HepG2 (cell line): ENCODE measurements around the gene RNU6-8. TPM values are rescaled to one million over a fixed set of nuclear protein-coding genes. Genes with fewer than 3 reads are reported as not detected.

Experiments
- ATAC-seq: fragments of 200-7000 bp; cut with Tn5 transposase; 3 replicates; pipeline ENCODE4 v1.9.1; 2020; ENCODE audit warnings: mild to moderate bottlenecking, moderate library complexity
- BruUV-seq: library from RNA; stranded (reverse); fragments of 400-500 nt; replicated peaks from 2 replicates; lab custom pipeline; 2021; lab: Mats Ljungman, UMichigan
- CTCF ChIA-PET: fragments of 300-600 bp; formaldehyde crosslinking; extraction: SDS; loops from one replicate; lab custom pipeline; 2021; ENCODE audit warnings: low total read pairs, inconsistent platforms, low intra/inter-chr PET ratio; lab: Yijun Ruan, JAX
- POLR2A ChIA-PET: fragments of 350-600 bp; sonication (Branson Sonifier 250); formaldehyde crosslinking; loops from one replicate; lab custom pipeline; 2020; ENCODE audit warnings: antibody characterized with exemption, inconsistent platforms; lab: Yijun Ruan, JAX
- DNase-seq: peaks from one replicate; pipeline ENCODE4 v3.0.0-alpha.2; 2015; ENCODE audit warnings: low spot score
- FAIRE-seq: peaks from 3 replicates; lab custom pipeline; 2011; peaks lifted over from hg19 to GRCh38; lab: Jason Lieb, UNC
- H2AFZ ChIP-seq: one replicate; pipeline ENCODE4 v1.6.1; 2011; ENCODE audit warnings: low read length, inconsistent platforms
- H3K27ac ChIP-seq: fragments of 300-600 bp; 3 replicates; pipeline ENCODE4 v1.8.0; 2011; ENCODE audit warnings: mixed run types, mild to moderate bottlenecking, mixed read lengths, low read length, inconsistent platforms; ENCODE audit not compliant: insufficient read depth; ENCODE audit errors: extremely low read length
- H3K27me3 ChIP-seq, 2 experiments: fragments of 200-600 bp in 1 of 2; 2 replicates in 1 of 2; 3 replicates in 1 of 2; pipeline versions ENCODE4 v1.6.0 to v1.8.0; 2011; ENCODE audit warnings: low read length in 2 of 2, mild to moderate bottlenecking in 2 of 2, moderate library complexity in 2 of 2, inconsistent platforms in 1 of 2; ENCODE audit not compliant: insufficient read depth in 2 of 2, control insufficient read depth in 1 of 2
- H3K36me3 ChIP-seq, 2 experiments: fragments of 200-600 bp in 1 of 2; replicated peaks in 1 of 2; 2 replicates in 1 of 2; 3 replicates in 1 of 2; pipeline versions ENCODE4 v1.5.1 to v1.8.0; 2011; ENCODE audit warnings: low read length in 2 of 2, inconsistent platforms in 1 of 2; ENCODE audit not compliant: insufficient read depth in 2 of 2, control insufficient read depth in 1 of 2
- H3K4me1 ChIP-seq: 2 replicates; pipeline ENCODE4 v1.5.1; 2012; ENCODE audit warnings: low read length, inconsistent platforms; ENCODE audit not compliant: insufficient read depth
- H3K4me2 ChIP-seq: 2 replicates; pipeline ENCODE4 v1.6.0; 2011; ENCODE audit warnings: low read depth, low read length, inconsistent platforms
- H3K4me3 ChIP-seq, 3 experiments: fragments of 200-600 bp in 1 of 3; sonication (generic), shearing (Covaris generic) in 1 of 3; replicated peaks in 1 of 3; 2 replicates each; pipeline ENCODE4 v1.5.1; 2011 to 2016; ENCODE audit warnings: low read length in 3 of 3, inconsistent platforms in 2 of 3, low read depth in 2 of 3, mild to moderate bottlenecking in 2 of 3, control low read depth in 1 of 3, mixed read lengths in 1 of 3; ENCODE audit not compliant: insufficient read depth in 1 of 3
- H3K79me2 ChIP-seq: one replicate; pipeline ENCODE4 v1.6.1; 2011; ENCODE audit warnings: low read length, inconsistent platforms; ENCODE audit not compliant: insufficient read depth
- H3K9ac ChIP-seq: 2 replicates; pipeline ENCODE4 v1.6.0; 2011; ENCODE audit warnings: mild to moderate bottlenecking, low read depth, low read length, inconsistent platforms; ENCODE audit not compliant: insufficient read depth
- H3K9me3 ChIP-seq: 2 replicates; pipeline ENCODE4 v1.5.1; 2012; ENCODE audit warnings: mild to moderate bottlenecking, low read length
- H4K20me1 ChIP-seq: 2 replicates; pipeline ENCODE4 v1.6.0; 2011; ENCODE audit warnings: inconsistent platforms, mild to moderate bottlenecking, low read length, moderate library complexity; ENCODE audit not compliant: insufficient read depth
- FIP1L1 ChIP-seq: fragments of 200-400 bp; formaldehyde crosslinking; IDR thresholded peaks from 2 replicates; pipeline ENCODE4 v1.6.1; 2018; ENCODE audit warnings: low read depth, mild to moderate bottlenecking, low read length, moderate library complexity, borderline replicate concordance; ENCODE audit not compliant: insufficient read depth
- HCFC1 ChIP-seq: fragments of 150-350 bp; IDR thresholded peaks from 2 replicates; pipeline ENCODE4 v1.6.1; 2014; ENCODE audit warnings: low read depth, low read length
- MAFF ChIP-seq: IDR thresholded peaks from 2 replicates; pipeline ENCODE4 v1.6.1; 2011; ENCODE audit warnings: low read depth, low read length, improper control_type of control experiment
- MAFK ChIP-seq, 2 experiments: IDR thresholded peaks in 1 of 2; conservative IDR thresholded peaks in 1 of 2; 2 replicates each; pipeline ENCODE4 v1.6.1; 2011; ENCODE audit warnings: improper control_type of control experiment in 2 of 2, low read length in 2 of 2
- RFXANK ChIP-seq: IDR thresholded peaks from 2 replicates; pipeline ENCODE4 v1.6.1; 2016
- SCMH1 ChIP-seq: sonication (generic); formaldehyde crosslinking; IDR thresholded peaks from 2 replicates; pipeline ENCODE4 v1.9.0; 2021; ENCODE audit warnings: missing genetic modification reagents, mild to moderate bottlenecking, borderline replicate concordance
- ZMAT3 ChIP-seq: sonication (generic); formaldehyde crosslinking; conservative IDR thresholded peaks from 2 replicates; pipeline ENCODE4 v1.7.0; 2021; ENCODE audit warnings: missing genetic modification reagents
- ZNF10 ChIP-seq: sonication (generic); formaldehyde crosslinking; IDR thresholded peaks from 2 replicates; pipeline ENCODE4 v1.4.0; 2020; ENCODE audit warnings: mild to moderate bottlenecking, low read depth, missing genetic modification reagents, borderline replicate concordance
- ZNF331 ChIP-seq: sonication (generic); formaldehyde crosslinking; IDR thresholded peaks from 2 replicates; pipeline ENCODE4 v1.4.0; 2020; ENCODE audit warnings: missing genetic modification reagents
- ZNF552 ChIP-seq: sonication (generic); formaldehyde crosslinking; IDR thresholded peaks from 2 replicates; pipeline ENCODE4 v1.9.0; 2022; ENCODE audit warnings: missing genetic modification reagents, mild to moderate bottlenecking, borderline replicate concordance
- ZNF556 ChIP-seq: sonication (generic); formaldehyde crosslinking; IDR thresholded peaks from 2 replicates; pipeline ENCODE4 v1.4.0; 2020; ENCODE audit warnings: mild to moderate bottlenecking, missing genetic modification reagents, borderline replicate concordance
- whole genome bisulfite sequencing: methylation state at CpG from one replicate; pipeline ENCODE4 v1.1.6; 2017; ENCODE audit warnings: low lambda C conversion rate; 5-methylcytosine and 5-hydroxymethylcytosine counted together
- in situ Hi-C: cut with HindIII; loops from 2 replicates; pipeline ENCODE4 v1.10.0; 2017; ENCODE audit warnings: low pct_unique_long_range_greater_than_20kb; ENCODE audit not compliant: extremely low pct_ligation_motif_present
- intact Hi-C: fragments of 100-400 bp; cut with micrococcal nuclease; formaldehyde crosslinking; loops from one replicate; pipeline ENCODE4 v1.10.0; 2022; ENCODE audit not compliant: unreplicated experiment
- polyA plus RNA-seq, 8 experiments: library from polyadenylated mRNA; depleted of rRNA in 3 of 8; stranded (reverse) in 7 of 8; unstranded in 1 of 8; fragments of >200 nt; fragmentation: Illumina TruSeq in 4 of 8; extraction: Trizol in 4 of 8; gene quantifications; 2 replicates each; pipeline versions ENCODE4 v1.2.1 to v1.2.3, GENCODE V29; 2011 to 2016; ENCODE audit warnings: low read depth in 4 of 8, missing spikeins in 1 of 8, mixed read lengths in 1 of 8; ENCODE audit not compliant: insufficient read depth in 1 of 8
- total RNA-seq, 5 experiments: library from RNA; depleted of rRNA; stranded (reverse); fragments of >200 nt; fragmentation: Illumina TruSeq; extraction: Trizol; gene quantifications; 2 replicates each; pipeline ENCODE4 v1.2.3, GENCODE V29; 2016; ENCODE audit warnings: low read depth in 1 of 5
- TF ChIP-seq, protein P1 (sequence below): IDR thresholded peaks from 2 replicates; pipeline ENCODE4 v1.6.1; 2016; ENCODE audit warnings: low read depth, missing genetic modification reagents, missing compliant biosample characterization

RNU6-8 gene
- total and polyA plus RNA-seq, 2 of the 13 experiments (the other 11 are each of a cell fraction or from before 2014, with no cell fraction given): under 0.01 TPM; not detected in 1

DNA sequence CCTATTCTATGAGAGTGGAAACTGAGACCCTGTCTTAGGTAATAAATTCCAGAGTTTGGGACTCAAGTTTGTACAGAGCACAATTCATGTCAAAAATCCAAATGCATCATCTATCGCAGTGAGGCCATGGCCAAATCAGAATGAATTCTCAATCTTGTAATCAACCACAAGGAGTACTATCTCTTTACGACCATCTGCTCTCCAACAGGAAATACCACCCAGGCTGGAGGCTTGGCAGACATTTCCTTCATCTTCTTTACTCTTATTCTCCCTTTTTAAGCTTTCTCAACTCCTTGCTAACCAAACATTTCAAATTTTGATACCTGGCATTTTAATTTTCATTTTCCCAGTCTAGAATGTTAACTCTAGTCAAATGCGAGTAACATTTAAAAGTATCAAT, 33.9 kb downstream of the RNU6-8 start (continued):
- TF ChIP-seq ZNF556 (no peak), ZNF10 (CRISPR knock-in tag) (no peak)

DNA sequence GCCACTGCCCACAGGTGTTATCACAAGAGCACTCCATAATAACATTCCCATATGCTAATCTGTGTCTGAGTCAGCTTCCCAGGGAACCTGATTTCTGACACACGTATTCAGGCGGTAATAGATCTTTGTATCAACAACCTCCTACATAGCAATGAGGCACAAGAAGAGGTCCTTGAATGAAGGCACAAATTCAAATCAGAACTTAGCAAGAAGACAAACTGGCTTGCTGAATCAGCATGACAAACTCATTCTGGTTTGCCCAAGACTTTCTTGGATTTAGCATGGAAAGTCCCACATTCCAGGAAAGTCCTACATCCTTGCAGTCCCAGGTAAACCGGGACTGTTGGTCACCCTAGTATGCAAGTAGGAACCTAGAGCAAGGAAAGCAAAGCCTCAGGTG, 35.2 kb downstream of the RNU6-8 start:
- H3K4me1 ChIP-seq: no peaks in the 10 kb centered on the region
- DNase-seq (no peak), ATAC-seq (no peak), FAIRE-seq (no peak)
- no peak overlapping the region for H3K27ac ChIP-seq
- H3K9me3 ChIP-seq: no peaks in the 10 kb centered on the region
- intact Hi-C loops: no loop called here
- ChIA-PET POLR2A (no interaction called here), CTCF (no interaction called here)
- no peaks in the 10 kb centered on the region for H3K36me3 ChIP-seq
- H3K79me2 ChIP-seq: no peaks in the 10 kb centered on the region
- TF ChIP-seq MAFF (peak; percentile 24; the same call in 1 of the 2 replicates), HCFC1 (no peak), SCMH1 (CRISPR knock-in tag) (no peak), MAFK (conservative IDR thresholded peaks at IDR 0.05 in 1 of 2, IDR thresholded peaks at IDR 0.05 in 1 of 2; ENCODE audit: low read length in 2 of 2) (peak; percentile 40 to 43; a peak in 1 of 4 replicates), ZNF552 (0 out of 2 replicates have a peak, but pooled peaks have one; percentile 16)
- WGBS: 36% methylated on average over 3 of the region's 3 CpGs
- H3K9ac ChIP-seq: no peak overlapping the region
- no peaks in the 10 kb centered on the region for H3K27me3 ChIP-seq
- in situ Hi-C loops: no loop called here
- no peak overlapping the region for H3K4me3 ChIP-seq
- no peaks in the 10 kb centered on the region for H4K20me1 ChIP-seq
- no TSS peak for BruUV-seq
- no peak overlapping the region for H2AFZ ChIP-seq
- no peak overlapping the region for H3K4me2 ChIP-seq

DNA sequence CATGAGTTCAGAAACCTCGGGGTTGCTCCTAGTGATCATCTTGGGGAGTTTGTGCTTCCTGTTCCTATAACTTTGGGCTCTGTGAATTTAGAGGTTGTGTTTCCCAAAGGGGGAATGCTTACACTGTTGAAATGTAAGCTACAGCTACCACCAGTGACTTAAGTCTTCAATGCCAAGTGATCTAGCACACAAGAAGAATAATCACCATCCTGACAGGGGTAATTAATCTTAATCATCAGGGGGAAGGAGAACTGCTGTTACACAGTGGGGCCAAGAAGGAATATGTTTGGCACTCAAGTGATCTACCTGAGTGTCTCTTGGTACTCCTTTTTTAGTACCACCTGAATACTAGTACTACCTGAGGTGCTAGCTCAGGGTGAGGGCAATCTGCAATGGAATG, 36.1 kb downstream of the RNU6-8 start:
- Histone ChIP-seq H3K36me3 (no peaks in the 10 kb centered on the region), H3K79me2 (no peaks in the 10 kb centered on the region), H3K9ac (no peak overlapping the region), H3K4me3 (no peak overlapping the region), H3K27ac (no peak overlapping the region), H3K4me2 (no peak overlapping the region), H4K20me1 (no peaks in the 10 kb centered on the region), H2AFZ (no peak overlapping the region), H3K4me1 (no peaks in the 10 kb centered on the region), H3K9me3 (no peaks in the 10 kb centered on the region), H3K27me3 (no peaks in the 10 kb centered on the region)
- WGBS: 0% methylated on average over 1 of the region's 1 CpG
- FAIRE-seq (no peak), ATAC-seq (no peak), DNase-seq (no peak)
- in situ Hi-C loops (no loop called here), intact Hi-C loops (no loop called here)
- BruUV-seq: no TSS peak
- POLR2A ChIA-PET: no interaction called here
- CTCF ChIA-PET: no interaction called here
- TF ChIP-seq RFXANK (CRISPR knock-in tag) (no peak), ZNF331 (CRISPR knock-in tag) (no peak), FIP1L1 (no peak), ZMAT3 (no peak)
- TF ChIP-seq, protein P1, sequence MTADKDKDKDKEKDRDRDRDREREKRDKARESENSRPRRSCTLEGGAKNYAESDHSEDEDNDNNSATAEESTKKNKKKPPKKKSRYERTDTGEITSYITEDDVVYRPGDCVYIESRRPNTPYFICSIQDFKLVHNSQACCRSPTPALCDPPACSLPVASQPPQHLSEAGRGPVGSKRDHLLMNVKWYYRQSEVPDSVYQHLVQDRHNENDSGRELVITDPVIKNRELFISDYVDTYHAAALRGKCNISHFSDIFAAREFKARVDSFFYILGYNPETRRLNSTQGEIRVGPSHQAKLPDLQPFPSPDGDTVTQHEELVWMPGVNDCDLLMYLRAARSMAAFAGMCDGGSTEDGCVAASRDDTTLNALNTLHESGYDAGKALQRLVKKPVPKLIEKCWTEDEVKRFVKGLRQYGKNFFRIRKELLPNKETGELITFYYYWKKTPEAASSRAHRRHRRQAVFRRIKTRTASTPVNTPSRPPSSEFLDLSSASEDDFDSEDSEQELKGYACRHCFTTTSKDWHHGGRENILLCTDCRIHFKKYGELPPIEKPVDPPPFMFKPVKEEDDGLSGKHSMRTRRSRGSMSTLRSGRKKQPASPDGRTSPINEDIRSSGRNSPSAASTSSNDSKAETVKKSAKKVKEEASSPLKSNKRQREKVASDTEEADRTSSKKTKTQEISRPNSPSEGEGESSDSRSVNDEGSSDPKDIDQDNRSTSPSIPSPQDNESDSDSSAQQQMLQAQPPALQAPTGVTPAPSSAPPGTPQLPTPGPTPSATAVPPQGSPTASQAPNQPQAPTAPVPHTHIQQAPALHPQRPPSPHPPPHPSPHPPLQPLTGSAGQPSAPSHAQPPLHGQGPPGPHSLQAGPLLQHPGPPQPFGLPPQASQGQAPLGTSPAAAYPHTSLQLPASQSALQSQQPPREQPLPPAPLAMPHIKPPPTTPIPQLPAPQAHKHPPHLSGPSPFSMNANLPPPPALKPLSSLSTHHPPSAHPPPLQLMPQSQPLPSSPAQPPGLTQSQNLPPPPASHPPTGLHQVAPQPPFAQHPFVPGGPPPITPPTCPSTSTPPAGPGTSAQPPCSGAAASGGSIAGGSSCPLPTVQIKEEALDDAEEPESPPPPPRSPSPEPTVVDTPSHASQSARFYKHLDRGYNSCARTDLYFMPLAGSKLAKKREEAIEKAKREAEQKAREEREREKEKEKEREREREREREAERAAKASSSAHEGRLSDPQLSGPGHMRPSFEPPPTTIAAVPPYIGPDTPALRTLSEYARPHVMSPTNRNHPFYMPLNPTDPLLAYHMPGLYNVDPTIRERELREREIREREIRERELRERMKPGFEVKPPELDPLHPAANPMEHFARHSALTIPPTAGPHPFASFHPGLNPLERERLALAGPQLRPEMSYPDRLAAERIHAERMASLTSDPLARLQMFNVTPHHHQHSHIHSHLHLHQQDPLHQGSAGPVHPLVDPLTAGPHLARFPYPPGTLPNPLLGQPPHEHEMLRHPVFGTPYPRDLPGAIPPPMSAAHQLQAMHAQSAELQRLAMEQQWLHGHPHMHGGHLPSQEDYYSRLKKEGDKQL: no peak
